A549 (cell line): Measurements from ENCODE around the gene RNF133. TPM values are rescaled to one million over a fixed set of nuclear protein-coding genes. Genes with fewer than 3 reads are reported as not detected.

Source experiments
- ATAC-seq, 2 experiments: fragments of 200-7000 bp in 1 of 2; fragments of >200 bp in 1 of 2; cut with Nextera tagmentation in 1 of 2; cut with Tn5 transposase in 1 of 2; 3 replicates each; pipeline versions ENCODE4 v1.8.0 to v1.9.1; 2018 to 2020; ENCODE audit warnings: mild to moderate bottlenecking in 1 of 2, moderate library complexity in 1 of 2
- CTCF ChIA-PET: fragments of 300-600 bp; sonication (Branson Sonifier 250); formaldehyde crosslinking; extraction: SDS; loops from one replicate; lab custom pipeline; 2021; ENCODE audit warnings: antibody characterized with exemption, inconsistent platforms; lab: Yijun Ruan, JAX
- POLR2A ChIA-PET: fragments of 350-600 bp; formaldehyde crosslinking; extraction: SDS; loops from one replicate; lab custom pipeline; 2021; ENCODE audit warnings: antibody characterized with exemption, inconsistent platforms; lab: Yijun Ruan, JAX
- DNase-seq, 2 experiments: peaks; one replicate each; pipeline versions ENCODE4 v3.0.0 to v3.0.0-alpha.2; 2011 to 2016; ENCODE audit warnings: low read depth in 1 of 2, low spot score in 1 of 2
- FAIRE-seq: peaks from 2 replicates; lab custom pipeline; 2011; peaks lifted over from hg19 to GRCh38; lab: Jason Lieb, UNC
- H3K27ac ChIP-seq, 2 experiments: fragments of >200 bp; sonication (Bioruptor Twin); formaldehyde crosslinking; 3 replicates each; pipeline ENCODE4 v1.5.1; 2016 to 2017
- H3K4me1 ChIP-seq: fragments of >200 bp; sonication (Bioruptor Twin); formaldehyde crosslinking; 3 replicates; pipeline ENCODE4 v1.6.1; 2016
- H3K4me2 ChIP-seq: fragments of >200 bp; sonication (Bioruptor Twin); formaldehyde crosslinking; 3 replicates; pipeline ENCODE4 v1.6.1; 2016
- H3K4me3 ChIP-seq: fragments of >200 bp; sonication (Bioruptor Twin); formaldehyde crosslinking; 3 replicates; pipeline ENCODE4 v1.5.1; 2016
- H3K9me3 ChIP-seq: fragments of >200 bp; sonication (Bioruptor Twin); formaldehyde crosslinking; 3 replicates; pipeline ENCODE4 v1.6.1; 2016
- ATOH8 ChIP-seq: fragments of 250-450 bp; sonication (Bioruptor Pico); IDR thresholded peaks from 2 replicates; pipeline ENCODE4 v1.5.0; 2020; ENCODE audit warnings: low read depth, mild to moderate bottlenecking, moderate library complexity
- BHLHE40 ChIP-seq: IDR thresholded peaks from 2 replicates; pipeline ENCODE4 v1.6.1; 2012; ENCODE audit warnings: low read depth, low read length, inconsistent platforms
- CHD2 ChIP-seq: fragments of 150-350 bp; IDR thresholded peaks from 2 replicates; pipeline ENCODE4 v1.6.1; 2014; ENCODE audit warnings: low read length; ENCODE audit not compliant: partially characterized antibody
- CHD4 ChIP-seq: fragments of 200-600 bp; sonication (generic); IDR thresholded peaks from 2 replicates; pipeline ENCODE4 v1.6.1; 2016; ENCODE audit warnings: antibody characterized with exemption, mild to moderate bottlenecking, borderline replicate concordance
- EHF ChIP-seq: fragments of 250-450 bp; sonication (Bioruptor Pico); IDR thresholded peaks from 2 replicates; pipeline ENCODE4 v1.5.0; 2020; ENCODE audit warnings: mild to moderate bottlenecking
- EHMT2 ChIP-seq: fragments of 200-600 bp; sonication (generic); IDR thresholded peaks from 2 replicates; pipeline ENCODE4 v1.6.1; 2016; ENCODE audit warnings: antibody characterized with exemption, low read depth, mild to moderate bottlenecking, moderate library complexity
- EP300 ChIP-seq, 2 experiments: fragments of >200 bp; sonication (Bioruptor Twin); formaldehyde crosslinking; IDR thresholded peaks; 2 replicates in 1 of 2; 3 replicates in 1 of 2; pipeline ENCODE4 v1.6.1; 2016 to 2017
- ESRRA ChIP-seq: fragments of 150-350 bp; IDR thresholded peaks from 2 replicates; pipeline ENCODE4 v1.6.1; 2014; ENCODE audit warnings: mild to moderate bottlenecking, low read length, borderline replicate concordance
- FOSB ChIP-seq: fragments of 250-450 bp; sonication (Bioruptor Pico); IDR thresholded peaks from 2 replicates; pipeline ENCODE4 v1.5.0; 2020; ENCODE audit warnings: mild to moderate bottlenecking, moderate library complexity
- FOSL2 ChIP-seq, 2 experiments: fragments of 450-650 bp in 1 of 2; fragments of >200 bp in 1 of 2; sonication (Bioruptor Twin) in 1 of 2; formaldehyde crosslinking; IDR thresholded peaks; 2 replicates each; pipeline versions ENCODE4 v1.5.0 to v1.6.1; 2016 to 2020; ENCODE audit warnings: mild to moderate bottlenecking in 1 of 2, moderate library complexity in 1 of 2
- GATA3 ChIP-seq: IDR thresholded peaks from 2 replicates; pipeline ENCODE4 v1.6.1; 2012; ENCODE audit warnings: borderline replicate concordance
- HOXA7 ChIP-seq: fragments of 250-450 bp; sonication (Bioruptor Pico); IDR thresholded peaks from 2 replicates; pipeline ENCODE4 v1.5.0; 2020; ENCODE audit warnings: mild to moderate bottlenecking, moderate library complexity
- MAZ ChIP-seq: fragments of 150-350 bp; IDR thresholded peaks from 2 replicates; pipeline ENCODE4 v1.6.1; 2014; ENCODE audit warnings: antibody characterized with exemption, low read depth, low read length, borderline replicate concordance
- NFE2L2 ChIP-seq: fragments of 150-350 bp; conservative IDR thresholded peaks from 2 replicates; pipeline ENCODE4 v1.6.1; 2014; ENCODE audit warnings: low read length
- NPAS2 ChIP-seq: fragments of 250-450 bp; sonication (Bioruptor Pico); IDR thresholded peaks from 2 replicates; pipeline ENCODE4 v1.8.0; 2022; ENCODE audit warnings: mild to moderate bottlenecking, moderate library complexity, borderline replicate concordance
- NR3C1 ChIP-seq: fragments of >200 bp; sonication (Bioruptor Twin); formaldehyde crosslinking; IDR thresholded peaks from 3 replicates; pipeline ENCODE4 v1.6.1; 2017
- RFX5 ChIP-seq: fragments of 450-650 bp; IDR thresholded peaks from 2 replicates; pipeline ENCODE4 v1.7.1; 2014; ENCODE audit warnings: antibody characterized with exemption, mild to moderate bottlenecking, moderate library complexity
- SMC3 ChIP-seq: fragments of >200 bp; sonication (Bioruptor Twin); formaldehyde crosslinking; IDR thresholded peaks from 3 replicates; pipeline ENCODE4 v1.6.1; 2018; ENCODE audit warnings: inconsistent platforms
- ZFP36 ChIP-seq: fragments of 450-650 bp; IDR thresholded peaks from 2 replicates; pipeline ENCODE4 v1.6.1; 2014; ENCODE audit warnings: borderline replicate concordance; ENCODE audit not compliant: partially characterized antibody
- ZNF302 ChIP-seq: fragments of 250-450 bp; sonication (Bioruptor Pico); IDR thresholded peaks from 2 replicates; pipeline ENCODE4 v1.9.0; 2021; ENCODE audit warnings: inconsistent platforms, mild to moderate bottlenecking, moderate library complexity
- ZSCAN20 ChIP-seq: fragments of 250-450 bp; sonication (Bioruptor Pico); IDR thresholded peaks from 2 replicates; pipeline ENCODE4 v1.8.0; 2022; ENCODE audit warnings: mild to moderate bottlenecking, moderate library complexity
- WGBS: methylation state at CpG from one replicate; pipeline ENCODE4 v1.1.6; 2017; ENCODE audit errors: missing lambda C conversion rate; 5-methylcytosine and 5-hydroxymethylcytosine counted together
- polyA plus RNA-seq, 4 experiments: library from polyadenylated mRNA; depleted of rRNA in 3 of 4; stranded (reverse); fragments of >200 nt; fragmentation: RNase III in 1 of 4; extraction: RNeasy Plus Mini Kit Qiagen cat#74134 plus additional on column Dnase treatment in 1 of 4; gene quantifications; 2 replicates in 3 of 4; 3 replicates in 1 of 4; pipeline ENCODE4 v1.2.3, GENCODE V29; 2011 to 2017
- TF ChIP-seq, protein P1 (sequence below): fragments of >200 bp; sonication (Bioruptor Twin); formaldehyde crosslinking; IDR thresholded peaks from 2 replicates; pipeline ENCODE4 v1.6.1; 2016
- TF ChIP-seq, protein P2 (sequence below): fragments of 200-600 bp; sonication (generic); IDR thresholded peaks from 2 replicates; pipeline ENCODE4 v1.6.1; 2016; ENCODE audit warnings: antibody characterized with exemption, mild to moderate bottlenecking, moderate library complexity

Gene RNF133
- polyA plus RNA-seq, 2 of the 4 experiments (the other 2 are of a cell fraction) = not detected

DNA sequence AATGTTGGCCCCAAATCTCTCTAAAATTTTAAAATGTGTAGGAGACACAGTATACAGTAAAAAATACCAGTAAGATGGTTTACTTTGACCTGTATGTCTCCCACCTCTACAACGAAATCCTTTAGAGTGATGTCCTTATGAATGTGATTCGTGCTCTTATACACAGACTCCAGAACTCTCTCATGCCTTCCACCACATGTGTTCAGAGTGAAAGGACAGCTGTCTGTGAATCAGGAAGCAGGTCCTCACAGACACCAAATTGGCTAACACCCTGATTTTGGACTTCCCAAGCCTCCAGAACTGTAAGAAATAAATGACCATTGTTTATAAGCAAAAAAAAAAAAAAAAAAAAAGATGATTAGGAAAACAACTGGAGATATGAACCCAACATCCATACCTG is 35.2 kb downstream of the RNF133 start (continued):
- TF ChIP-seq, protein P1, sequence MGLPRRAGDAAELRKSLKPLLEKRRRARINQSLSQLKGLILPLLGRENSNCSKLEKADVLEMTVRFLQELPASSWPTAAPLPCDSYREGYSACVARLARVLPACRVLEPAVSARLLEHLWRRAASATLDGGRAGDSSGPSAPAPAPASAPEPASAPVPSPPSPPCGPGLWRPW = no peak
- TF ChIP-seq ZSCAN20 (CRISPR knock-in tag) (no peak), BHLHE40 (no peak)

DNA sequence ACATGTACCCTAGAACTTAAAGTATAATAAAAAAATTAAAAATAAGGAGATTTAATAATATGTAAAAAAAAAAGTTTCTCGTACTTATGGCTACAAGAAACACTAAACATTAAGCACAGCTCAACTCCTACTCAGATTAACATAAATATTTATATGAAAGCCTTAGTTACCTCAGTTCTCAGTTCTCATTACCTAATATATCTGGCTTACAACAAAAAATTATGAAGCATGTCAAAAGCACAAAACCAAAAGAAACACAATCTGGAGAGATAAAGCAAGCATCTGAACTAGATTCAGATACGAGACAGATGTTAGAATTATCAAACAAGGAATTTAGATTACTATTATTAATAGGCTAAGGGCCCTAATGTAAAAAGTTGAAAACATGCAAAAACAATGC is 40.1 kb downstream of the RNF133 start:
- Histone ChIP-seq H3K9me3 (no peaks in the 10 kb centered on the region), H3K4me1 (no peaks in the 10 kb centered on the region), H3K27ac (no peak overlapping the region), H3K4me3 (no peak overlapping the region), H3K4me2 (no peak overlapping the region)
- no peak for FAIRE-seq
- ChIA-PET POLR2A (no interaction called here), CTCF (interaction anchor here (0.7 kb wide), 1 partner anchor 129 kb away, joined by 3 read pairs; no protein-coding TSS in a partner anchor)
- ATAC-seq = no peak
- TF ChIP-seq NPAS2 = no peak
- TF ChIP-seq CHD4 = no peak
- TF ChIP-seq GATA3 = no peak
- no peak for TF ChIP-seq EHMT2
- no peak for TF ChIP-seq ZSCAN20 (CRISPR knock-in tag)
- no peak for TF ChIP-seq ZNF302
- no peak for TF ChIP-seq FOSL2 (IDR thresholded peaks at IDR 0.05)
- no peak for TF ChIP-seq FOSL2 (CRISPR knock-in tag; IDR thresholded peaks at IDR 0.05)
- no peak for TF ChIP-seq SMC3
- TF ChIP-seq ESRRA = no peak
- TF ChIP-seq RFX5 = no peak
- TF ChIP-seq, protein P2, sequence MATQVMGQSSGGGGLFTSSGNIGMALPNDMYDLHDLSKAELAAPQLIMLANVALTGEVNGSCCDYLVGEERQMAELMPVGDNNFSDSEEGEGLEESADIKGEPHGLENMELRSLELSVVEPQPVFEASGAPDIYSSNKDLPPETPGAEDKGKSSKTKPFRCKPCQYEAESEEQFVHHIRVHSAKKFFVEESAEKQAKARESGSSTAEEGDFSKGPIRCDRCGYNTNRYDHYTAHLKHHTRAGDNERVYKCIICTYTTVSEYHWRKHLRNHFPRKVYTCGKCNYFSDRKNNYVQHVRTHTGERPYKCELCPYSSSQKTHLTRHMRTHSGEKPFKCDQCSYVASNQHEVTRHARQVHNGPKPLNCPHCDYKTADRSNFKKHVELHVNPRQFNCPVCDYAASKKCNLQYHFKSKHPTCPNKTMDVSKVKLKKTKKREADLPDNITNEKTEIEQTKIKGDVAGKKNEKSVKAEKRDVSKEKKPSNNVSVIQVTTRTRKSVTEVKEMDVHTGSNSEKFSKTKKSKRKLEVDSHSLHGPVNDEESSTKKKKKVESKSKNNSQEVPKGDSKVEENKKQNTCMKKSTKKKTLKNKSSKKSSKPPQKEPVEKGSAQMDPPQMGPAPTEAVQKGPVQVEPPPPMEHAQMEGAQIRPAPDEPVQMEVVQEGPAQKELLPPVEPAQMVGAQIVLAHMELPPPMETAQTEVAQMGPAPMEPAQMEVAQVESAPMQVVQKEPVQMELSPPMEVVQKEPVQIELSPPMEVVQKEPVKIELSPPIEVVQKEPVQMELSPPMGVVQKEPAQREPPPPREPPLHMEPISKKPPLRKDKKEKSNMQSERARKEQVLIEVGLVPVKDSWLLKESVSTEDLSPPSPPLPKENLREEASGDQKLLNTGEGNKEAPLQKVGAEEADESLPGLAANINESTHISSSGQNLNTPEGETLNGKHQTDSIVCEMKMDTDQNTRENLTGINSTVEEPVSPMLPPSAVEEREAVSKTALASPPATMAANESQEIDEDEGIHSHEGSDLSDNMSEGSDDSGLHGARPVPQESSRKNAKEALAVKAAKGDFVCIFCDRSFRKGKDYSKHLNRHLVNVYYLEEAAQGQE = no peak
- no peak for TF ChIP-seq ATOH8
- no peak for TF ChIP-seq ZFP36
- TF ChIP-seq EHF (CRISPR knock-in tag) = no peak
- no peak for TF ChIP-seq EP300 (IDR thresholded peaks at IDR 0.05)
- TF ChIP-seq NR3C1 = no peak
- 0% methylated on average over 2 of the region's 2 CpGs for WGBS
- no peak for DNase-seq

DNA sequence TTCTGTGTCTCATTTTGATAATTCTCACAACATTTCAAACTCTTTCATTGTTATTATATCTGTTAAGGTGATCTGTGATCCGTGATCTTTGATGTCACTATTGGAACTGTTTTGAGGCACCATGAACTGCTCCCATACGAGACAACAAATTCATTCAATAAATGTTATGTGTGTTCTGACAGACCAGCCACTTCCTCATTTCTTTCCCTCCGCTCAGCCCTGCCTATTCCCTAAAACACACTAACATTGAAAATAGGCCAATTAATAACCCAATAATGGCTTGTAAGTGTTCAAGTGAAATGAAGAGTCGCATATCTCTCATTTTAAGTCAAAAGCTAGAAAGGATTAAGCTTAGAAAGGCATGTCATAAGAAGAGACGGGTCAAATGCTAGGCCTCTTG is 45.2 kb downstream of the RNF133 start:
- TF ChIP-seq HOXA7 (CRISPR knock-in tag) (no peak), FOSB (CRISPR knock-in tag) (no peak), MAZ (no peak), EHF (CRISPR knock-in tag) (no peak), NFE2L2 (no peak), CHD4 (no peak), CHD2 (no peak), EHMT2 (no peak)
- 11% methylated on average over 5 of the region's 5 CpGs for WGBS
- DNase-seq (no peak), ATAC-seq (no peak), FAIRE-seq (no peak)
- CTCF ChIA-PET = no interaction called here
- Histone ChIP-seq H3K4me2 (no peak overlapping the region), H3K4me1 (no peaks in the 10 kb centered on the region), H3K9me3 (no peaks in the 10 kb centered on the region), H3K4me3 (no peak overlapping the region), H3K27ac (no peak overlapping the region)
- POLR2A ChIA-PET = no interaction called here
